Parathyroid adenoma (tissue), 2 donors: ENCODE measurements around the gene IL33.

Experiments used
- H2AFZ ChIP-seq: fragments of 300-600 bp; sonication (generic); one replicate; pipeline ENCODE4 v1.7.0; 2017; ENCODE audit warnings: antibody characterized with exemption, mild to moderate bottlenecking
- H3K27ac ChIP-seq: fragments of 300-600 bp; sonication (generic); one replicate; pipeline ENCODE4 v1.7.0; 2017
- H3K27me3 ChIP-seq: fragments of 300-600 bp; sonication (generic); one replicate; pipeline ENCODE4 v1.7.0; 2017; ENCODE audit warnings: low read length; ENCODE audit not compliant: control insufficient read depth, insufficient read depth
- H3K36me3 ChIP-seq: fragments of 300-600 bp; sonication (generic); one replicate; pipeline ENCODE4 v1.7.0; 2017; ENCODE audit warnings: low read length; ENCODE audit not compliant: control insufficient read depth, insufficient read depth
- H3K4me1 ChIP-seq: fragments of 300-600 bp; sonication (generic); one replicate; pipeline ENCODE4 v1.7.0; 2017; ENCODE audit warnings: control low read depth
- H3K4me2 ChIP-seq: fragments of 300-600 bp; sonication (generic); one replicate; pipeline ENCODE4 v1.7.0; 2017; ENCODE audit warnings: low read length
- H3K4me3 ChIP-seq: fragments of 300-600 bp; sonication (generic); one replicate; pipeline ENCODE4 v1.7.0; 2017; ENCODE audit warnings: low read depth, low read length
- H3K79me2 ChIP-seq: fragments of 300-600 bp; sonication (generic); one replicate; pipeline ENCODE4 v1.7.0; 2017; ENCODE audit warnings: control low read depth
- H3K9ac ChIP-seq: fragments of 300-600 bp; sonication (generic); one replicate; pipeline ENCODE4 v1.7.0; 2017; ENCODE audit warnings: mild to moderate bottlenecking
- H3K9me3 ChIP-seq: fragments of 300-600 bp; sonication (generic); one replicate; pipeline ENCODE4 v1.7.0; 2017; ENCODE audit warnings: low read length; ENCODE audit not compliant: control insufficient read depth
- CTCF ChIP-seq: fragments of 300-600 bp; sonication (generic); IDR thresholded peaks from one replicate; pipeline ENCODE4 v1.7.0; 2017; ENCODE audit warnings: antibody characterized with exemption, mild to moderate bottlenecking
- donor health status: primary hyperparathyroidism.

IL33 gene

GRCh38 chr9:6219040-6219439, 3.4 kb downstream of the IL33 start:
- no peak for TF ChIP-seq CTCF
- H3K4me2 ChIP-seq, result no peak overlapping the region
- H3K27ac ChIP-seq, result peak overlapping the region; percentile 11
- H3K4me3 ChIP-seq, result no peak overlapping the region
- no peaks in the 10 kb centered on the region for H3K36me3 ChIP-seq
- H2AFZ ChIP-seq, result no peak overlapping the region
- H3K9ac ChIP-seq, result no peak overlapping the region
- H3K79me2 ChIP-seq, result no peaks in the 10 kb centered on the region
- no peaks in the 10 kb centered on the region for H3K27me3 ChIP-seq
- no peaks in the 10 kb centered on the region for H3K9me3 ChIP-seq
- no peaks in the 10 kb centered on the region for H3K4me1 ChIP-seq

- Histone ChIP-seq H3K4me1 (no peaks in the 10 kb centered on the region), H3K9ac (no peak overlapping the region), H3K27me3 (no peaks in the 10 kb centered on the region), H3K4me3 (no peak overlapping the region), H2AFZ (no peak overlapping the region), H3K4me2 (no peak overlapping the region), H3K27ac (no peak overlapping the region), H3K79me2 (no peaks in the 10 kb centered on the region), H3K36me3 (no peaks in the 10 kb centered on the region), H3K9me3 (no peaks in the 10 kb centered on the region)
- TF ChIP-seq CTCF, result no peak
Measured at GRCh38 chr9:6219981-6220380, 4.4 kb downstream of the IL33 start.

- Histone ChIP-seq H3K4me2 (no peak overlapping the region), H3K27ac (no peak overlapping the region), H3K9ac (no peak overlapping the region), H3K36me3 (no peaks in the 10 kb centered on the region), H3K4me1 (no peaks in the 10 kb centered on the region), H3K27me3 (no peaks in the 10 kb centered on the region), H3K9me3 (no peaks in the 10 kb centered on the region), H2AFZ (no peak overlapping the region), H3K4me3 (no peak overlapping the region), H3K79me2 (no peaks in the 10 kb centered on the region)
- no peak for TF ChIP-seq CTCF
Measured at GRCh38 chr9:6224393-6225154, 9.0 kb downstream of the IL33 start.

- Histone ChIP-seq H3K9ac (no peak overlapping the region), H3K36me3 (no peaks in the 10 kb centered on the region), H3K4me2 (no peak overlapping the region), H3K27ac (no peak overlapping the region), H3K27me3 (no peaks in the 10 kb centered on the region), H3K4me3 (no peak overlapping the region), H2AFZ (no peak overlapping the region), H3K79me2 (no peaks in the 10 kb centered on the region), H3K9me3 (no peaks in the 10 kb centered on the region), H3K4me1 (no peaks in the 10 kb centered on the region)
- no peak for TF ChIP-seq CTCF
Measured at GRCh38 chr9:6226696-6227095, 11.1 kb downstream of the IL33 start.

- no peak overlapping the region for H3K4me2 ChIP-seq
- no peak overlapping the region for H2AFZ ChIP-seq
- no peaks in the 10 kb centered on the region for H3K27me3 ChIP-seq
- no peaks in the 10 kb centered on the region for H3K4me1 ChIP-seq
- no peak for TF ChIP-seq CTCF
- no peaks in the 10 kb centered on the region for H3K9me3 ChIP-seq
- H3K79me2 ChIP-seq, result no peaks in the 10 kb centered on the region
- H3K27ac ChIP-seq, result no peak overlapping the region
- no peak overlapping the region for H3K9ac ChIP-seq
- H3K4me3 ChIP-seq, result no peak overlapping the region
- H3K36me3 ChIP-seq, result no peaks in the 10 kb centered on the region
Measured at GRCh38 chr9:6229186-6229585, 13.6 kb downstream of the IL33 start.
